DND-41 (cell line): ENCODE data around the gene BNIP2.

Experiments used
- EZH2 ChIP-seq: IDR thresholded peaks from 3 replicates; pipeline ENCODE4 v1.6.1; 2012; ENCODE audit warnings: borderline replicate concordance, low read depth, mild to moderate bottlenecking, moderate library complexity, low read length, inconsistent platforms; ENCODE audit not compliant: severe bottlenecking
- TF ChIP-seq, protein P1 (sequence below): IDR thresholded peaks from 2 replicates; pipeline ENCODE4 v1.5.1; 2012; ENCODE audit warnings: borderline replicate concordance, low read length, moderate library complexity, mild to moderate bottlenecking; ENCODE audit not compliant: poor library complexity, severe bottlenecking; ENCODE audit errors: extremely low read depth

DNA sequence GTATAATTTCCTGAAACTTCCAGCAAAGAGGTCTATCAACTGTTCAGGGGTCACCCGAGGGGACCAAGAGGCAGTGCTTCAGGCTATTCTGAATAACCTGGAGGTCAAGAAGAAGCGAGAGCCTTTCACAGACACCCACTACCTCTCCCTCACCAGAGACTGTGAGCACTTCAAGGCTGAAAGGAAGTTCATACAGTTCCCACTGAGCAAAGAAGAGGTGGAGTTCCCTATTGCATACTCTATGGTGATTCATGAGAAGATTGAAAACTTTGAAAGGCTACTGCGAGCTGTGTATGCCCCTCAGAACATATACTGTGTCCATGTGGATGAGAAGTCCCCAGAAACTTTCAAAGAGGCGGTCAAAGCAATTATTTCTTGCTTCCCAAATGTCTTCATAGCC is 70.7 kb downstream of the BNIP2 start:
- TF ChIP-seq EZH2, result no peak
- TF ChIP-seq, protein P1, sequence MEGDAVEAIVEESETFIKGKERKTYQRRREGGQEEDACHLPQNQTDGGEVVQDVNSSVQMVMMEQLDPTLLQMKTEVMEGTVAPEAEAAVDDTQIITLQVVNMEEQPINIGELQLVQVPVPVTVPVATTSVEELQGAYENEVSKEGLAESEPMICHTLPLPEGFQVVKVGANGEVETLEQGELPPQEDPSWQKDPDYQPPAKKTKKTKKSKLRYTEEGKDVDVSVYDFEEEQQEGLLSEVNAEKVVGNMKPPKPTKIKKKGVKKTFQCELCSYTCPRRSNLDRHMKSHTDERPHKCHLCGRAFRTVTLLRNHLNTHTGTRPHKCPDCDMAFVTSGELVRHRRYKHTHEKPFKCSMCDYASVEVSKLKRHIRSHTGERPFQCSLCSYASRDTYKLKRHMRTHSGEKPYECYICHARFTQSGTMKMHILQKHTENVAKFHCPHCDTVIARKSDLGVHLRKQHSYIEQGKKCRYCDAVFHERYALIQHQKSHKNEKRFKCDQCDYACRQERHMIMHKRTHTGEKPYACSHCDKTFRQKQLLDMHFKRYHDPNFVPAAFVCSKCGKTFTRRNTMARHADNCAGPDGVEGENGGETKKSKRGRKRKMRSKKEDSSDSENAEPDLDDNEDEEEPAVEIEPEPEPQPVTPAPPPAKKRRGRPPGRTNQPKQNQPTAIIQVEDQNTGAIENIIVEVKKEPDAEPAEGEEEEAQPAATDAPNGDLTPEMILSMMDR, result no peak
